HepG2 (cell line): Measurements from ENCODE around the gene MRPL51. TPM values are rescaled to one million over a fixed set of nuclear protein-coding genes. Genes with fewer than 3 reads are reported as not detected.

ENCODE experiments used
- ATAC-seq: fragments of 200-7000 bp; cut with Tn5 transposase; 3 replicates; pipeline ENCODE4 v1.9.1; 2020; ENCODE audit warnings: mild to moderate bottlenecking, moderate library complexity
- BruUV-seq: library from RNA; stranded (reverse); fragments of 400-500 nt; replicated peaks from 2 replicates; lab custom pipeline; 2021; lab: Mats Ljungman, UMichigan
- CTCF ChIA-PET: fragments of 300-600 bp; formaldehyde crosslinking; extraction: SDS; loops from one replicate; lab custom pipeline; 2021; ENCODE audit warnings: low total read pairs, inconsistent platforms, low intra/inter-chr PET ratio; lab: Yijun Ruan, JAX
- POLR2A ChIA-PET: fragments of 350-600 bp; sonication (Branson Sonifier 250); formaldehyde crosslinking; loops from one replicate; lab custom pipeline; 2020; ENCODE audit warnings: antibody characterized with exemption, inconsistent platforms; lab: Yijun Ruan, JAX
- DNase-seq: peaks from one replicate; pipeline ENCODE4 v3.0.0-alpha.2; 2015; ENCODE audit warnings: low spot score
- FAIRE-seq: peaks from 3 replicates; lab custom pipeline; 2011; peaks lifted over from hg19 to GRCh38; lab: Jason Lieb, UNC
- H2AFZ ChIP-seq: one replicate; pipeline ENCODE4 v1.6.1; 2011; ENCODE audit warnings: low read length, inconsistent platforms
- H3K27ac ChIP-seq: fragments of 300-600 bp; 3 replicates; pipeline ENCODE4 v1.8.0; 2011; ENCODE audit warnings: mixed run types, mild to moderate bottlenecking, mixed read lengths, low read length, inconsistent platforms; ENCODE audit not compliant: insufficient read depth; ENCODE audit errors: extremely low read length
- H3K27me3 ChIP-seq, 2 experiments: fragments of 200-600 bp in 1 of 2; 2 replicates in 1 of 2; 3 replicates in 1 of 2; pipeline versions ENCODE4 v1.6.0 to v1.8.0; 2011; ENCODE audit warnings: low read length in 2 of 2, mild to moderate bottlenecking in 2 of 2, moderate library complexity in 2 of 2, inconsistent platforms in 1 of 2; ENCODE audit not compliant: insufficient read depth in 2 of 2, control insufficient read depth in 1 of 2
- H3K36me3 ChIP-seq, 2 experiments: fragments of 200-600 bp in 1 of 2; replicated peaks in 1 of 2; 2 replicates in 1 of 2; 3 replicates in 1 of 2; pipeline versions ENCODE4 v1.5.1 to v1.8.0; 2011; ENCODE audit warnings: low read length in 2 of 2, inconsistent platforms in 1 of 2; ENCODE audit not compliant: insufficient read depth in 2 of 2, control insufficient read depth in 1 of 2
- H3K4me1 ChIP-seq: 2 replicates; pipeline ENCODE4 v1.5.1; 2012; ENCODE audit warnings: low read length, inconsistent platforms; ENCODE audit not compliant: insufficient read depth
- H3K4me2 ChIP-seq: 2 replicates; pipeline ENCODE4 v1.6.0; 2011; ENCODE audit warnings: low read depth, low read length, inconsistent platforms
- H3K4me3 ChIP-seq, 3 experiments: fragments of 200-600 bp in 1 of 3; sonication (generic), shearing (Covaris generic) in 1 of 3; replicated peaks in 1 of 3; 2 replicates each; pipeline ENCODE4 v1.5.1; 2011 to 2016; ENCODE audit warnings: low read length in 3 of 3, inconsistent platforms in 2 of 3, low read depth in 2 of 3, mild to moderate bottlenecking in 2 of 3, control low read depth in 1 of 3, mixed read lengths in 1 of 3; ENCODE audit not compliant: insufficient read depth in 1 of 3
- H3K79me2 ChIP-seq: one replicate; pipeline ENCODE4 v1.6.1; 2011; ENCODE audit warnings: low read length, inconsistent platforms; ENCODE audit not compliant: insufficient read depth
- H3K9ac ChIP-seq: 2 replicates; pipeline ENCODE4 v1.6.0; 2011; ENCODE audit warnings: mild to moderate bottlenecking, low read depth, low read length, inconsistent platforms; ENCODE audit not compliant: insufficient read depth
- H3K9me3 ChIP-seq: 2 replicates; pipeline ENCODE4 v1.5.1; 2012; ENCODE audit warnings: mild to moderate bottlenecking, low read length
- H4K20me1 ChIP-seq: 2 replicates; pipeline ENCODE4 v1.6.0; 2011; ENCODE audit warnings: inconsistent platforms, mild to moderate bottlenecking, low read length, moderate library complexity; ENCODE audit not compliant: insufficient read depth
- AHR ChIP-seq: IDR thresholded peaks from 2 replicates; pipeline ENCODE4 v1.6.1; 2018; ENCODE audit warnings: missing genetic modification reagents, missing compliant biosample characterization
- CBX1 ChIP-seq: IDR thresholded peaks from one replicate; pipeline ENCODE4 v1.6.1; 2016; ENCODE audit warnings: antibody characterized with exemption, low read depth
- ELF3 ChIP-seq: IDR thresholded peaks from 2 replicates; pipeline ENCODE4 v1.6.1; 2016; ENCODE audit warnings: missing genetic modification reagents, missing compliant biosample characterization
- FOXJ3 ChIP-seq: sonication (generic); formaldehyde crosslinking; IDR thresholded peaks from 2 replicates; pipeline ENCODE4 v1.4.0; 2020; ENCODE audit warnings: missing genetic modification reagents, mild to moderate bottlenecking, borderline replicate concordance
- HBP1 ChIP-seq: IDR thresholded peaks from 2 replicates; pipeline ENCODE4 v1.6.1; 2016; ENCODE audit warnings: low read depth, control low read depth
- HES4 ChIP-seq: sonication (generic); formaldehyde crosslinking; IDR thresholded peaks from 2 replicates; pipeline ENCODE4 v1.9.0; 2021; ENCODE audit warnings: mild to moderate bottlenecking, missing genetic modification reagents, borderline replicate concordance
- HMGXB4 ChIP-seq, 2 experiments: sonication (generic) in 1 of 2; formaldehyde crosslinking in 1 of 2; IDR thresholded peaks; 2 replicates each; pipeline versions ENCODE4 v1.4.0 to v1.6.1; 2018 to 2020; ENCODE audit warnings: missing genetic modification reagents in 2 of 2, borderline replicate concordance in 1 of 2, low read depth in 1 of 2, mild to moderate bottlenecking in 1 of 2, missing biosample characterization in 1 of 2
- KLF16 ChIP-seq, 2 experiments: sonication (generic) in 1 of 2; formaldehyde crosslinking in 1 of 2; IDR thresholded peaks; 2 replicates each; pipeline versions ENCODE4 v1.6.1 to v1.8.0; 2016 to 2023; ENCODE audit warnings: missing genetic modification reagents in 2 of 2, missing compliant biosample characterization in 1 of 2
- MAZ ChIP-seq, 2 experiments: sonication (generic) in 1 of 2; formaldehyde crosslinking in 1 of 2; IDR thresholded peaks; 2 replicates each; pipeline versions ENCODE4 v1.5.0 to v1.6.1; 2012 to 2020; ENCODE audit warnings: low read depth in 2 of 2, mild to moderate bottlenecking in 2 of 2, borderline replicate concordance in 1 of 2, improper control_type of control experiment in 1 of 2, low read length in 1 of 2, missing genetic modification reagents in 1 of 2, moderate library complexity in 1 of 2
- POGK ChIP-seq: sonication (generic); formaldehyde crosslinking; conservative IDR thresholded peaks from 2 replicates; pipeline ENCODE4 v1.8.0; 2022; ENCODE audit warnings: mild to moderate bottlenecking, moderate library complexity, missing genetic modification reagents
- TGIF2 ChIP-seq: IDR thresholded peaks from 2 replicates; pipeline ENCODE4 v1.6.1; 2016; ENCODE audit warnings: control low read depth, missing compliant biosample characterization
- TRIM24 ChIP-seq: sonication (generic); formaldehyde crosslinking; IDR thresholded peaks from 2 replicates; pipeline ENCODE4 v1.8.0; 2022; ENCODE audit warnings: mild to moderate bottlenecking, missing genetic modification reagents
- ZNF331 ChIP-seq: sonication (generic); formaldehyde crosslinking; IDR thresholded peaks from 2 replicates; pipeline ENCODE4 v1.4.0; 2020; ENCODE audit warnings: missing genetic modification reagents
- ZNF639 ChIP-seq: conservative IDR thresholded peaks from 2 replicates; pipeline ENCODE4 v1.6.1; 2018; ENCODE audit warnings: missing genetic modification reagents
- ZSCAN9 ChIP-seq: IDR thresholded peaks from 2 replicates; pipeline ENCODE4 v1.6.1; 2016; ENCODE audit warnings: borderline replicate concordance
- WGBS: methylation state at CpG from one replicate; pipeline ENCODE4 v1.1.6; 2017; ENCODE audit warnings: low lambda C conversion rate; 5-methylcytosine and 5-hydroxymethylcytosine counted together
- in situ Hi-C: cut with HindIII; loops from 2 replicates; pipeline ENCODE4 v1.10.0; 2017; ENCODE audit warnings: low pct_unique_long_range_greater_than_20kb; ENCODE audit not compliant: extremely low pct_ligation_motif_present
- intact Hi-C: fragments of 100-400 bp; cut with micrococcal nuclease; formaldehyde crosslinking; loops from one replicate; pipeline ENCODE4 v1.10.0; 2022; ENCODE audit not compliant: unreplicated experiment
- polyA plus RNA-seq, 8 experiments: library from polyadenylated mRNA; depleted of rRNA in 3 of 8; stranded (reverse) in 7 of 8; unstranded in 1 of 8; fragments of >200 nt; fragmentation: Illumina TruSeq in 4 of 8; extraction: Trizol in 4 of 8; gene quantifications; 2 replicates each; pipeline versions ENCODE4 v1.2.1 to v1.2.3, GENCODE V29; 2011 to 2016; ENCODE audit warnings: low read depth in 4 of 8, missing spikeins in 1 of 8, mixed read lengths in 1 of 8; ENCODE audit not compliant: insufficient read depth in 1 of 8
- total RNA-seq, 5 experiments: library from RNA; depleted of rRNA; stranded (reverse); fragments of >200 nt; fragmentation: Illumina TruSeq; extraction: Trizol; gene quantifications; 2 replicates each; pipeline ENCODE4 v1.2.3, GENCODE V29; 2016; ENCODE audit warnings: low read depth in 1 of 5

Gene MRPL51
- total and polyA plus RNA-seq, 2 of the 13 experiments (the other 11 are each of a cell fraction or from before 2014, with no cell fraction given), result 64.8 to 278 TPM

GRCh38 chr12:6532927-6533652, 40.0 kb upstream of the MRPL51 start:
- ATAC-seq (peak; percentile 77), FAIRE-seq (peak; percentile 58), DNase-seq (peak; percentile 84)
- Histone ChIP-seq H2AFZ (no peak overlapping the region), H3K4me3 (peak overlapping the region; percentile 58 to 99 (median 60)), H3K9me3 (no peaks in the 10 kb centered on the region), H3K4me2 (peak overlapping the region; percentile 96), H4K20me1 (peaks cover 35% of the 10 kb centered on the region), H3K79me2 (peaks cover 33% of the 10 kb centered on the region), H3K27me3 (no peaks in the 10 kb centered on the region; a peak in 1 of 5 replicates), H3K36me3 (peaks cover 14 to 61% of the 10 kb centered on the region in 2 experiments), H3K4me1 (peaks cover 48% of the 10 kb centered on the region), H3K27ac (peak overlapping the region; percentile 97), H3K9ac (peak overlapping the region; percentile 96)
- WGBS, result under 1% methylated on average over 12 of the region's 14 CpGs
- CTCF ChIA-PET, result no interaction called here
- BruUV-seq, result no TSS peak
- intact Hi-C loops (loop anchor here (1.0 to 10.0 kb wide), 4 partner anchors 38 to 188 kb away; partner anchors contain the start of genes NCAPD2, TNFRSF1A and VAMP1), in situ Hi-C loops (loop anchor here (10.0 kb wide), 1 partner anchor 108 kb away; no protein-coding TSS in a partner anchor)
- POLR2A ChIA-PET, result interaction anchor here (1.1 to 2.2 kb wide), 13 partner anchors 9 to 198 kb away, joined by 3 to 25 read pairs (median 7); partner anchors contain the start of genes COPS7A, LTBR, MRPL51 and NOP2
- TF ChIP-seq TGIF2 (peak; percentile 22; the same call in 1 of the 2 replicates), HBP1 (no peak; the same call in 1 of the 2 replicates), ZSCAN9 (peak; percentile 24; the same call in 1 of the 2 replicates), HES4 (CRISPR knock-in tag) (peak; percentile 79; the same call in 1 of the 2 replicates), ZNF639 (CRISPR knock-in tag) (0 out of 2 replicates have a peak, but pooled peaks have one; percentile 11), AHR (no peak), CBX1 (peak; percentile 68), POGK (0 out of 2 replicates have a peak, but pooled peaks have one; percentile 50), KLF16 (CRISPR knock-in tag; IDR thresholded peaks at IDR 0.05) (peak in 1 of 2 experiments; percentile 56; a peak in 2 of 4 replicates), ELF3 (CRISPR knock-in tag) (peak; percentile 21; the same call in 1 of the 2 replicates), HMGXB4 (CRISPR knock-in tag; IDR thresholded peaks at IDR 0.05; ENCODE audit: borderline replicate concordance in 1 of 2, low read depth in 1 of 2) (peak in 1 of 2 experiments; percentile 41; a peak in 1 of 4 replicates), TRIM24 (CRISPR knock-in tag) (no peak), FOXJ3 (CRISPR knock-in tag) (no peak), ZNF331 (0 out of 2 replicates have a peak, but pooled peaks have one; percentile 41), MAZ (IDR thresholded peaks at IDR 0.05; ENCODE audit: borderline replicate concordance, low read depth, low read length) (no peak), MAZ (CRISPR knock-in tag; IDR thresholded peaks at IDR 0.05; ENCODE audit: low read depth) (peak; percentile 68)
